GM12872 (cell line): ENCODE results near the gene NFYC.

Source experiments
- TF ChIP-seq, protein P1 (sequence below): IDR thresholded peaks from 3 replicates; pipeline ENCODE4 v1.5.1; 2011; ENCODE audit warnings: low read depth, mild to moderate bottlenecking, low read length, moderate library complexity; ENCODE audit not compliant: insufficient read depth

Gene NFYC

DNA sequence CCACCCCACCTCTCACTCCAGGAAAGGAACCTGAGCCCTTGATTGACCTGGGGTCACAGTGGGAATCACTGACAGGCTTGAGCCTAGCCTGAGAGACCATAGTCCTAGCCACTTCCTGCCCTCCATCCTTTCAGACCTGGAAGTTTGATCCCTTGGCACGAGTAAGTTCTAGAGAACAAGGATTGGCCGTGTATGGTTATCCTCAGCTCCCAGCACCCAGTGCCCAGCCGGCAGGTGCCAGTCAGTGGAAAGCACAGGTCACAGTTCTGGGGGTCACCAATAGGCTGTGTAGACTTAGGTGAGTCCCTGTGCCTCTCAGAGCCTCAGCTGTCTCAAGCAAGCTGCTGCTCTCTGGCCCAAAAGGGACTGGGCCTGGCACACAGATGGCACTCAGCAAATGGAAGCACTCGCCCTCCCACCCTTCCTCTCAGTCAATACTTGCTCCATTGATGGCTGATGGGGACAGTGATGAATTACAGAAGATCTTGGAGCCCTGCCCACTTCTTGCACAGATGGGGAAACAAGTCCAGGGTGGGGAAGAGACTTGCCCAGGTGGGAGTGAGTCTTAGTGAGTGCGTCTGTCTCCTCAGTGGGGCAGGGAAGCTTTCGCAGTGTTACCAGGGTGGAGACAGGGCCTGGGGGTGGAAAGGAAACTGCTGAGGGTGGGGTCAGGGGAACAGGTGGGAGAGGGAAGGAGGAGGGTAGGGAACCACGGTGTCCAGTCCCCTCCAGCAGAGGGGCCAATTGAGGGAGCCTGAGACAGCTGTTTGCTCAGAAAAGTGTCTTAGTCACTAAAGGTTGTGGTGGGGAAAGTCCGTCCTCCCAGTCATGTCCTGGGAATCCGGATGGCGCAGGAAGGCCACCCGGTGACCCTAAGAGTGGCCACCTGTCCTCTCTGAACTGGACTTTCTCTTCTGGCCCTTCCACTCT, 89.4 kb downstream of the NFYC start:
- TF ChIP-seq, protein P1, sequence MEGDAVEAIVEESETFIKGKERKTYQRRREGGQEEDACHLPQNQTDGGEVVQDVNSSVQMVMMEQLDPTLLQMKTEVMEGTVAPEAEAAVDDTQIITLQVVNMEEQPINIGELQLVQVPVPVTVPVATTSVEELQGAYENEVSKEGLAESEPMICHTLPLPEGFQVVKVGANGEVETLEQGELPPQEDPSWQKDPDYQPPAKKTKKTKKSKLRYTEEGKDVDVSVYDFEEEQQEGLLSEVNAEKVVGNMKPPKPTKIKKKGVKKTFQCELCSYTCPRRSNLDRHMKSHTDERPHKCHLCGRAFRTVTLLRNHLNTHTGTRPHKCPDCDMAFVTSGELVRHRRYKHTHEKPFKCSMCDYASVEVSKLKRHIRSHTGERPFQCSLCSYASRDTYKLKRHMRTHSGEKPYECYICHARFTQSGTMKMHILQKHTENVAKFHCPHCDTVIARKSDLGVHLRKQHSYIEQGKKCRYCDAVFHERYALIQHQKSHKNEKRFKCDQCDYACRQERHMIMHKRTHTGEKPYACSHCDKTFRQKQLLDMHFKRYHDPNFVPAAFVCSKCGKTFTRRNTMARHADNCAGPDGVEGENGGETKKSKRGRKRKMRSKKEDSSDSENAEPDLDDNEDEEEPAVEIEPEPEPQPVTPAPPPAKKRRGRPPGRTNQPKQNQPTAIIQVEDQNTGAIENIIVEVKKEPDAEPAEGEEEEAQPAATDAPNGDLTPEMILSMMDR: no peak

DNA sequence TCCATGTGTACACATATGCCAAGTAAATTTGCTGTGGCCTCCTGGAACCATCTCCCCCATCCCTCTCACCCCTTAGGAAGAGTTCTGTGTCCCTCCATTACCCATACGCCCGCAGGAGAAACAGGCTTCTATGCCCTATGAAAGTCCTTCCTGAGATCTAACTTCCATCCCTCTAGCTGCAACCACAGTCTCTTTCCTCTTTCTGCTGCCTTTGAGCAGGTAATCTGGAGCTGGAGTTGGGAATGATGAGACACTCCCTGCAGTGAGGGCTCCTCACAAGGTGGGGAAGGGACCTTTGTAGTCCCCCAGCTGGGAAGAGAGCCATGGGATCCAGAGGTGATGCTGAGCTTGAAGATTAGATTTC, 90.1 kb downstream of the NFYC start:
- TF ChIP-seq, protein P1: no peak

DNA sequence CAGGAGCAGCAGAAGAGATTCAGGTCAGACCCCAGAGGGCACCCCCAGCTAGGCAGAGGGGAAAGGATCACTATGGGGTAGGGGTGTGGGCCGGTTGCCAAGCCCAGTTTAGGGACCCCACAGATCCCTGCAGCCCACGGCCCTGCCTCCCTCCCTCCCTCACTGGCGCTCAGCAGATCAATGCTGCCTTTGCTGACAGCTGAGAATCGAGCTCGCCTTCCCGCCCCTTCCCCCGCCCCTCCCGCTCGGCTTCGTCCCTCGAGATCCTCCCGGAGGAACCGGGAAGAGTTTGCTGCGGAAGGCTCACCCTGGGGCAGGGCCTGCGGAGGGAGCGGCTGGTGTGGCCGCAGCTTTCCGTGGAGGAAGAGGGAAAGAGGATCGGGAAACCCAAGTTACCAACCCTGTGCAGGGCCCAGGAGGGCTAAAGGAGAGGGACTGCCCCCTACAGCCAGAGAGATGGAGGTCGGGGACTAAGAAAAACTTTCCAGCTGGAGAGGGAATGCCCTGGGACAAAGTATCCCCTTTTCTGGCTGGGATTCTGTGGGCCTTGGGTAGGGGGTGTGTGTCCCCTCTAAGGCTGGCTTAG, 91.0 kb downstream of the NFYC start:
- TF ChIP-seq, protein P1: no peak

DNA sequence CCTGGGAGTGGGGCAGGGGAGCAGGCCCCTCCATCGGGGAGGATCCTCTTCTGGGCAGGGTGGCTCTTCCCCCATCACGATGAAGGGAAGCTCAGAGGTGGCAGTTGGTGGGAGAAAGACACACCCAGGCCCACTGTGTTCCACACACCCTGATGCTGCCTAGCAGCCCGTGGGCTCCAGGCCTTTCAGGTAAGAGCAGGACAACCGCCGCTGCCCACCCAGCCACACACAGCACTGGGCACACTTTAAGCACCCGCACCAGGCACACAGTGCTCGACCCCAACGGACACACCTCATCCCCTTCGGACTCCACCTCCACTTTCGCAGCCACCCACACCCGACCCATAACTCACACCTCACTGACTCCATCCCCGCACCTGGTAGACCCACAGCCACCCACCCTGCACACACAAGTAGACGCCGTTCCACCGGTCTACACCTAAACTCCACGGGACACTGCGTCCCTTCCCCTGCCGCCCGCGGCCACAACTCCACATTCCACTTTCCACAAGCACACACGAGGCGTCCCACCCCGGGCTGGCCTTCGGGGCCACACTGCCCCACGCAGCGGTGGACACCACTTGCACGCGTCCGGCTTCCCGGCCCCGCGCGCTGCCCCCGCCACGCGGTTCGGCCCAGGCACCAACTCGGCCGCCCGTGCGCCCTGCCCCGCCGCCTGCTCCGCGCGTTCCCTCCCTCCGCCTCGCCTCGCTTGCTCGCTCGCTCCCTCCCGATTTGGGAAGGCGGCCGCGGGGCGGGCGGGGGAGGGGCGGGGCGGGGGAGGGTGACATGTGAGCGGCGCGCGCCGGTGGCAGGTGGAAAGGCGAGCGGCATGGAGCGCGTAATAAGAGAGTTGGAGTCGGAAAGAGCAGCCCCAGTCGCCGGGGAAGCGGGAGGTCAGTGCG, 91.7 kb downstream of the NFYC start, which contains the start of gene KCNQ4:
Gene KCNQ4 (plus strand): TSS at position 787 of the 905 bp plus-strand sequence. CDS start 307 bp downstream, outside the sequence.
- TF ChIP-seq, protein P1: no peak

DNA sequence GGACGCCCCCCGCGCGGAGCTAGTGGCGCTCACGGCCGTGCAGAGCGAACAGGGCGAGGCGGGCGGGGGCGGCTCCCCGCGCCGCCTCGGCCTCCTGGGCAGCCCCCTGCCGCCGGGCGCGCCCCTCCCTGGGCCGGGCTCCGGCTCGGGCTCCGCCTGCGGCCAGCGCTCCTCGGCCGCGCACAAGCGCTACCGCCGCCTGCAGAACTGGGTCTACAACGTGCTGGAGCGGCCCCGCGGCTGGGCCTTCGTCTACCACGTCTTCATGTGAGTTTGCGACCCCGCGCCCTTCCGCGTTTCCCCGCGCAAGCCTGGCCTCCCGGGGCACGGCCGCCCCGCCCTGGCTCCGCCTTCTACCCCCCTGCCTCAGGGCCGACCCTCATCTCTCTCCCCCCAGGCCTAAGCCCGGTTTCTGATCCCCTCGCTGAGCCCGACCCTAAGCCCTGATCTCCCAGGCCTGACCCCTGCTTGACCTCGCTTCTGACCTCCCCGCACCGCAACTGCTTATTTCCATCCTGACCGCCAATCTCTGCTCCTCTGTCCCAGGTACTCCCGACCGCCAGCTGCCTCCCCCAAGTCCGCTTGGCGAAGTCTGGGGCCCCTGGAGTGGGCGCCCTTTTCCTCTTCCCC, 92.8 kb downstream of the NFYC start:
- TF ChIP-seq, protein P1: no peak

DNA sequence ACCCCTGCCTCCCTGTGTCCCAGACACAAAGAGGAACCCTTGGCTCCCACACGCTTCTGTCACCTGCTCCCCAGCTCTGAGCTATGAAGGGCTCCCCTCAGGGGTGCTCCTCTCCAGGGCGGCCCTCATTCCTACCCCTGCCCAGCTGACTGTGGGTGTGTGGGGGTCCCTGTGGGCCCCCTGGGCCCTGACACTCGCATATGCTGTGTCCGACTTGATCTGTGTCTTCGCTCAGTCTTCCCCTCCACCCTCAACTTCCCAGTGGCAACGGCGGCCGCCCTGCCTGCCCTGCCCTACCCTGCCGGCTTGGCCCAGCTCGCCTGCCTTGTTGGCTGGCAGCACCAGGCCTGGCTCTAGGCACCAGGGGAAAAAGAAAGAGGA, 93.3 kb downstream of the NFYC start:
- TF ChIP-seq, protein P1: no peak
